Epithelial cell of proximal tubule (primary cell): ENCODE results near the gene GOPC. TPM values are rescaled to one million over a fixed set of nuclear protein-coding genes. Genes with fewer than 3 reads are reported as not detected.

Experiments used
- DNase-seq: peaks from one replicate; pipeline ENCODE4 v3.0.0-alpha.2; 2011; ENCODE audit warnings: low read depth
- H3K4me3 ChIP-seq: 2 replicates; pipeline ENCODE4 v1.5.1; 2011; ENCODE audit warnings: low read depth, mild to moderate bottlenecking, low read length
- CTCF ChIP-seq: conservative IDR thresholded peaks from 2 replicates; pipeline ENCODE4 v1.5.1; 2012; ENCODE audit warnings: low read depth, mild to moderate bottlenecking, low read length
- total RNA-seq: library from RNA; depleted of rRNA; stranded (reverse); fragments of >200 nt; gene quantifications from 2 replicates; pipeline ENCODE4 v1.2.3, GENCODE V29; 2015

Gene GOPC
- total RNA-seq, 1 donor from 2014 or later, result 13.2 TPM

- DNase-seq, result no peak
- no peak overlapping the region for H3K4me3 ChIP-seq
- TF ChIP-seq CTCF, result no peak
Observed at GRCh38 chr6:117531809-117532725, 70.2 kb downstream of the GOPC start.

GRCh38 chr6:117531346-117531745, 71.0 kb downstream of the GOPC start:
- TF ChIP-seq CTCF, result no peak
- no peak overlapping the region for H3K4me3 ChIP-seq
- DNase-seq, result no peak

GRCh38 chr6:117530467-117531242, 71.7 kb downstream of the GOPC start:
- H3K4me3 ChIP-seq, result no peak overlapping the region
- DNase-seq, result no peak
- no peak for TF ChIP-seq CTCF

- no peak overlapping the region for H3K4me3 ChIP-seq
- DNase-seq, result no peak
- no peak for TF ChIP-seq CTCF
Observed at GRCh38 chr6:117525607-117526006, 76.7 kb downstream of the GOPC start.

DNA sequence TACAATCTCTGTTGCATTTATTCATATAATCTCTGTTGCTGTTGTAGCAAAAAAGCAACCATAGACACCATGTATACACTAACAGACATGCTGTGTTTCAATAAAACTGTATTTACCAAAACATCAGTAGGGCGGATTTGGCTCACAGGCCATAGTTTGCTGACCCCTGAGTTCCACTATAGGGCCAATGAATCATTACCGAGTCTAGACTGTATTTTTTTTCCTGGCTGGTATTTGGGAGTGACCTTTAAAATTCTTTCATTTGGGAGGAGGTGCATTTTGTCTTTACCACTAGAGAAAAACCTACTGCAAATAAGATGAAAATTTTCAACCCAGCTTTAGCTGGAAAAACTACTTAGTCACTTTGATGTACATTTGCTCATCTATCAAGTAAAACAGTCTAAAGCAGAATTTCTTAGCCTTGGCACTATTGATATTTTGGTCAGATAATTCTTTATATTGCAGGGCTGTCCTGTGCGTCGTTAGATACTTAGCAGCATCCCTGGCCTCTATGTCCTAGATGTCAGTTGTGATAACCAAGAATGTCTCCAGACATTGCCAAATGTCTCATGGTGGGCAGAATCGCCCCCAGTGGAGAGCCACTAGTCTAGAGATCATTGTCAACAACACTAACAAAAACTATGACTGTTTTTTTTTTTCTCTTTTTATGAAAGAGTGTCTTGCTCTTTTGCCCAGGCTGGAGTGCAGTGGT, 80.4 kb downstream of the GOPC start:
- no peak overlapping the region for H3K4me3 ChIP-seq
- TF ChIP-seq CTCF, result no peak
- DNase-seq, result no peak

DNA sequence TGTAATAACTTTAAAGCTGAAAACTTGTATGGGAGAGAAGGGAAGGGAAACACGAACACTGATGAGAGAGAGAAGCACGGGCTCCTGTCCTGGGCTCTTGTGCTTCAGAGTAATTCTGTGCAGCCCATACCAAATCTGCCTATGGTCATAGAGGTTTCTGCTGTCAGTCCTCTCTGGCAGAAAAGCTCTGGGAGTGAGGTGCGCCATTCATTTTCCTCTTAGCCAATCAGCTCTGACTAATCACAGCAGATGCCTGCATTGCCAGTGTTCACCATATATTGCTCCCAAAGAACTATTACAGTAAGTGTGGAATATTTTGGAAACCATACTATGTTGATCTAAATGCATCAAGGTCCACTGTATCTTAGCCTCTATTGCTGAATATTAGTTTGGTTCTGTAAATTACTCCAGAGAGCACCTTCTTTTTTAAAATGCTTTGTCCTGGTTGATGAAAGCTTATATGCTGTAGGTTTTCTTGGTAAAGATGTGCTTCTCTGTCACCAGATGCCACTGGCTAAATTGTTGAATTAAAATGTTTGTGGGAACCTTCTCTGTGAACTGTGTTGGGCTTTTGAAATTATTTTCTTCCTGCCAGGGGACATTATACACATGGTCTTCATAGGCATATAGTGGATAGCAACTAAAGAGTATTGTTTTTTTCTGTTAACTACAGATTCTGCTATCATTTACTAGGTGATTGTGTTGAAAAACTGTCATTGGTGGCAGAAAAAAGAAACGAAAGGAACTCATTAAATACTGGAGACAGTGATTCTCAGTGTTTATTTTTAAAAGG, 81.5 kb downstream of the GOPC start:
- TF ChIP-seq CTCF, result no peak
- no peak overlapping the region for H3K4me3 ChIP-seq
- no peak for DNase-seq
